ENCODE results near the gene MOSPD3. TPM values are rescaled to one million over a fixed set of nuclear protein-coding genes. Genes with fewer than 3 reads are reported as not detected.

The MOSPD3 gene
- total and polyA plus RNA-seq, 2 of the 13 experiments (the other 11 are each of a cell fraction or from before 2014, with no cell fraction given) = 7.6 to 8.8 TPM

DNA sequence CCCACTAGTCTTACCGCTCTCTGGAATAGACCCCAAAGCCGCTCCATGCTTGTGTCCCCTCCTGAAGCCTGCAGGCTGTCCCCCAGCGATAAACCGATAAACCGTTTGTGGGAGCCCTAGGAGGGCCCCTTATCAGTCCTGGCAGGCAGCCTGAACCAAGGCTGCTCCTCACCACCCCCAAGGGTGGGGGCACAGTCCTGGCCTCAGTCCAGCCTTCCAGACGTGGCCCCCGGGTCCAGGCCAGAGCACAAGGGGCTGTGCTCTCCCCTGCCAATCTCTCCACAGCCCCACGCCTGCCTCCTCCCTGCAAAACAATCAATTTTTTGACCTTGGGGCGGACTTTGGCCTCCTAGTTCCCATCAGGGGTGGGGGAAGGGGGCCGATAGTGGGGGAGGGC, 29.1 kb downstream of the MOSPD3 start, which contains the start of gene TFR2 (continued):
- no peak for TF ChIP-seq ZMAT3 (CRISPR knock-in tag; conservative IDR thresholded peaks at IDR 0.05)
- TF ChIP-seq IRF2 (CRISPR knock-in tag; IDR thresholded peaks at IDR 0.05) = no peak; the same call in 1 of the 2 replicates
- TF ChIP-seq, protein P1, sequence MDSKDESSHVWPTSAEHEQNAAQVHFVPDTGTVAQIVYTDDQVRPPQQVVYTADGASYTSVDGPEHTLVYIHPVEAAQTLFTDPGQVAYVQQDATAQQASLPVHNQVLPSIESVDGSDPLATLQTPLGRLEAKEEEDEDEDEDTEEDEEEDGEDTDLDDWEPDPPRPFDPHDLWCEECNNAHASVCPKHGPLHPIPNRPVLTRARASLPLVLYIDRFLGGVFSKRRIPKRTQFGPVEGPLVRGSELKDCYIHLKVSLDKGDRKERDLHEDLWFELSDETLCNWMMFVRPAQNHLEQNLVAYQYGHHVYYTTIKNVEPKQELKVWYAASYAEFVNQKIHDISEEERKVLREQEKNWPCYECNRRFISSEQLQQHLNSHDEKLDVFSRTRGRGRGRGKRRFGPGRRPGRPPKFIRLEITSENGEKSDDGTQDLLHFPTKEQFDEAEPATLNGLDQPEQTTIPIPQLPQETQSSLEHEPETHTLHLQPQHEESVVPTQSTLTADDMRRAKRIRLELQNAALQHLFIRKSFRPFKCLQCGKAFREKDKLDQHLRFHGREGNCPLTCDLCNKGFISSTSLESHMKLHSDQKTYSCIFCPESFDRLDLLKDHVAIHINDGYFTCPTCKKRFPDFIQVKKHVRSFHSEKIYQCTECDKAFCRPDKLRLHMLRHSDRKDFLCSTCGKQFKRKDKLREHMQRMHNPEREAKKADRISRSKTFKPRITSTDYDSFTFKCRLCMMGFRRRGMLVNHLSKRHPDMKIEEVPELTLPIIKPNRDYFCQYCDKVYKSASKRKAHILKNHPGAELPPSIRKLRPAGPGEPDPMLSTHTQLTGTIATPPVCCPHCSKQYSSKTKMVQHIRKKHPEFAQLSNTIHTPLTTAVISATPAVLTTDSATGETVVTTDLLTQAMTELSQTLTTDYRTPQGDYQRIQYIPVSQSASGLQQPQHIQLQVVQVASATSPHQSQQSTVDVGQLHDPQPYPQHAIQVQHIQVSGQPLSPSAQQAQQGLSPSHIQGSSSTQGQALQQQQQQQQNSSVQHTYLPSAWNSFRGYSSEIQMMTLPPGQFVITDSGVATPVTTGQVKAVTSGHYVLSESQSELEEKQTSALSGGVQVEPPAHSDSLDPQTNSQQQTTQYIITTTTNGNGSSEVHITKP (CRISPR knock-in tag; IDR thresholded peaks at IDR 0.05; ENCODE audit: low read depth) = peak; percentile 80; the same call in 1 of the 2 replicates
- TF ChIP-seq IRX3 (CRISPR knock-in tag; IDR thresholded peaks at IDR 0.05; ENCODE audit: borderline replicate concordance, low read depth) = no peak
- TF ChIP-seq, protein P2, sequence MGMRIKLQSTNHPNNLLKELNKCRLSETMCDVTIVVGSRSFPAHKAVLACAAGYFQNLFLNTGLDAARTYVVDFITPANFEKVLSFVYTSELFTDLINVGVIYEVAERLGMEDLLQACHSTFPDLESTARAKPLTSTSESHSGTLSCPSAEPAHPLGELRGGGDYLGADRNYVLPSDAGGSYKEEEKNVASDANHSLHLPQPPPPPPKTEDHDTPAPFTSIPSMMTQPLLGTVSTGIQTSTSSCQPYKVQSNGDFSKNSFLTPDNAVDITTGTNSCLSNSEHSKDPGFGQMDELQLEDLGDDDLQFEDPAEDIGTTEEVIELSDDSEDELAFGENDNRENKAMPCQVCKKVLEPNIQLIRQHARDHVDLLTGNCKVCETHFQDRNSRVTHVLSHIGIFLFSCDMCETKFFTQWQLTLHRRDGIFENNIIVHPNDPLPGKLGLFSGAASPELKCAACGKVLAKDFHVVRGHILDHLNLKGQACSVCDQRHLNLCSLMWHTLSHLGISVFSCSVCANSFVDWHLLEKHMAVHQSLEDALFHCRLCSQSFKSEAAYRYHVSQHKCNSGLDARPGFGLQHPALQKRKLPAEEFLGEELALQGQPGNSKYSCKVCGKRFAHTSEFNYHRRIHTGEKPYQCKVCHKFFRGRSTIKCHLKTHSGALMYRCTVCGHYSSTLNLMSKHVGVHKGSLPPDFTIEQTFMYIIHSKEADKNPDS (CRISPR knock-in tag; IDR thresholded peaks at IDR 0.05) = no peak
- TF ChIP-seq, protein P3, sequence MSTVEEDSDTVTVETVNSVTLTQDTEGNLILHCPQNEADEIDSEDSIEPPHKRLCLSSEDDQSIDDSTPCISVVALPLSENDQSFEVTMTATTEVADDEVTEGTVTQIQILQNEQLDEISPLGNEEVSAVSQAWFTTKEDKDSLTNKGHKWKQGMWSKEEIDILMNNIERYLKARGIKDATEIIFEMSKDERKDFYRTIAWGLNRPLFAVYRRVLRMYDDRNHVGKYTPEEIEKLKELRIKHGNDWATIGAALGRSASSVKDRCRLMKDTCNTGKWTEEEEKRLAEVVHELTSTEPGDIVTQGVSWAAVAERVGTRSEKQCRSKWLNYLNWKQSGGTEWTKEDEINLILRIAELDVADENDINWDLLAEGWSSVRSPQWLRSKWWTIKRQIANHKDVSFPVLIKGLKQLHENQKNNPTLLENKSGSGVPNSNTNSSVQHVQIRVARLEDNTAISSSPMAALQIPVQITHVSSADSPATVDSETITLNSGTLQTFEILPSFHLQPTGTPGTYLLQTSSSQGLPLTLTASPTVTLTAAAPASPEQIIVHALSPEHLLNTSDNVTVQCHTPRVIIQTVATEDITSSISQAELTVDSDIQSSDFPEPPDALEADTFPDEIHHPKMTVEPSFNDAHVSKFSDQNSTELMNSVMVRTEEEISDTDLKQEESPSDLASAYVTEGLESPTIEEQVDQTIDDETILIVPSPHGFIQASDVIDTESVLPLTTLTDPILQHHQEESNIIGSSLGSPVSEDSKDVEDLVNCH (CRISPR knock-in tag; IDR thresholded peaks at IDR 0.05) = no peak
- TF ChIP-seq ZNF724P (CRISPR knock-in tag; IDR thresholded peaks at IDR 0.05; ENCODE audit: borderline replicate concordance) = no peak
- TF ChIP-seq, protein P4, sequence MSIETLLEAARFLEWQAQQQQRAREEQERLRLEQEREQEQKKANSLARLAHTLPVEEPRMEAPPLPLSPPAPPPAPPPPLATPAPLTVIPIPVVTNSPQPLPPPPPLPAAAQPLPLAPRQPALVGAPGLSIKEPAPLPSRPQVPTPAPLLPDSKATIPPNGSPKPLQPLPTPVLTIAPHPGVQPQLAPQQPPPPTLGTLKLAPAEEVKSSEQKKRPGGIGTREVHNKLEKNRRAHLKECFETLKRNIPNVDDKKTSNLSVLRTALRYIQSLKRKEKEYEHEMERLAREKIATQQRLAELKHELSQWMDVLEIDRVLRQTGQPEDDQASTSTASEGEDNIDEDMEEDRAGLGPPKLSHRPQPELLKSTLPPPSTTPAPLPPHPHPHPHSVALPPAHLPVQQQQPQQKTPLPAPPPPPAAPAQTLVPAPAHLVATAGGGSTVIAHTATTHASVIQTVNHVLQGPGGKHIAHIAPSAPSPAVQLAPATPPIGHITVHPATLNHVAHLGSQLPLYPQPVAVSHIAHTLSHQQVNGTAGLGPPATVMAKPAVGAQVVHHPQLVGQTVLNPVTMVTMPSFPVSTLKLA (IDR thresholded peaks at IDR 0.05) = no peak
- TF ChIP-seq ZNF205 (CRISPR knock-in tag; IDR thresholded peaks at IDR 0.05) = 0 out of 2 replicates have a peak, but pooled peaks have one; percentile 19
- TF ChIP-seq HDAC2 (CRISPR knock-in tag; IDR thresholded peaks at IDR 0.05) = peak; percentile 72; the same call in 1 of the 2 replicates
- no peak for TF ChIP-seq NCOA1 (CRISPR knock-in tag; IDR thresholded peaks at IDR 0.05)
- TF ChIP-seq ZFP36L2 (CRISPR knock-in tag; IDR thresholded peaks at IDR 0.05) = no peak
- TF ChIP-seq, protein P5, sequence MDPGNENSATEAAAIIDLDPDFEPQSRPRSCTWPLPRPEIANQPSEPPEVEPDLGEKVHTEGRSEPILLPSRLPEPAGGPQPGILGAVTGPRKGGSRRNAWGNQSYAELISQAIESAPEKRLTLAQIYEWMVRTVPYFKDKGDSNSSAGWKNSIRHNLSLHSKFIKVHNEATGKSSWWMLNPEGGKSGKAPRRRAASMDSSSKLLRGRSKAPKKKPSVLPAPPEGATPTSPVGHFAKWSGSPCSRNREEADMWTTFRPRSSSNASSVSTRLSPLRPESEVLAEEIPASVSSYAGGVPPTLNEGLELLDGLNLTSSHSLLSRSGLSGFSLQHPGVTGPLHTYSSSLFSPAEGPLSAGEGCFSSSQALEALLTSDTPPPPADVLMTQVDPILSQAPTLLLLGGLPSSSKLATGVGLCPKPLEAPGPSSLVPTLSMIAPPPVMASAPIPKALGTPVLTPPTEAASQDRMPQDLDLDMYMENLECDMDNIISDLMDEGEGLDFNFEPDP (CRISPR knock-in tag; conservative IDR thresholded peaks at IDR 0.05) = no peak
- TF ChIP-seq ADNP (CRISPR knock-in tag; IDR thresholded peaks at IDR 0.05) = no peak
- TF ChIP-seq ZNF569 (CRISPR knock-in tag; IDR thresholded peaks at IDR 0.05; ENCODE audit: borderline replicate concordance) = no peak
